Activated CD8-positive, alpha-beta memory T cell treated with anti-CD3 and anti-CD28 coated beads, Interleukin-2, amount 50 U/mL, for 24 hours (primary cell): ENCODE measurements around the gene SIK3.

Experiments used
- DNase-seq: peaks from one replicate; pipeline ENCODE4 v3.0.0-alpha.2; 2020; ENCODE audit errors: extremely low read depth

The SIK3 gene

GRCh38 chr11:116970485-116971292 lies 127.5 kb downstream of the SIK3 start:
- DNase-seq: no peak

DNA sequence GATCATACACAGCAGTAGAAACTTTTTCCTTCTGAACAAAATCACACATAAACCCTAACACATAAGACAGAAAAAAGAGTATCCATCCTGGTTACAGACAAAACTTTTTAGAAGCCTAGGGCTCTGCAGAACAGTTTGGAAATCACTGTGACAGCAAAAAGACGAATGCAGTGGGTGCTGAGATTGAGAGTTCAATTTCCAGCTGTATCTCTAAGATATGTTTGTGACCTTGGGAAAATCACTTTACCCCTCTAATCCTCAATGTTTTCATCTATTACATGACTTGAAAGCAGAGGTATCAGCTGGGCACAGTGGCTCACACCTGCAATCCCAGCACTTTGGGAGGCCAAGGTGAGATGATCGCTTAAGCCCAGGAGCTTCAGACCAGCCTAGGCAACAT lies 128.5 kb downstream of the SIK3 start:
- no peak for DNase-seq

- no peak for DNase-seq
Observed at GRCh38 chr11:116964269-116964668, 134.0 kb downstream of the SIK3 start.

GRCh38 chr11:116963813-116964212 lies 134.4 kb downstream of the SIK3 start:
- DNase-seq: no peak

DNA sequence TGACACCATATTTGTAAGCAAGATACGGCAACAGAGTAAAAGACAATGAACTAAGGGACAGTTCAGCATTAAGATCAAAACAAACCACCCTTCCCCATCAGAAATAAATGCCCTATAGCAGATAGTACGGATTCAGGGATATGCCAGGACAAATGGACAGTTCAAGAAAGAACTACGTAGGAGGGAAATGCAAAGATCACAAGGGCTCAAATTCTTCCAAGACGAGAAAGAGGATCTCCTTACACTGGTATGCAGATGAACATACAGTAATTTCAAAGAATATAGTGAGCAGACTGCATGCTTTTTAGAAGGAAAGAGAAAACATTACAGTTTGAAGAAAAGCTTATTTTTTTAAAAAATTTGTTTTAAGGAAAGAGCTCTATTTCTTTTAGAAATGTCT lies 136.1 kb downstream of the SIK3 start:
- DNase-seq: no peak

DNA sequence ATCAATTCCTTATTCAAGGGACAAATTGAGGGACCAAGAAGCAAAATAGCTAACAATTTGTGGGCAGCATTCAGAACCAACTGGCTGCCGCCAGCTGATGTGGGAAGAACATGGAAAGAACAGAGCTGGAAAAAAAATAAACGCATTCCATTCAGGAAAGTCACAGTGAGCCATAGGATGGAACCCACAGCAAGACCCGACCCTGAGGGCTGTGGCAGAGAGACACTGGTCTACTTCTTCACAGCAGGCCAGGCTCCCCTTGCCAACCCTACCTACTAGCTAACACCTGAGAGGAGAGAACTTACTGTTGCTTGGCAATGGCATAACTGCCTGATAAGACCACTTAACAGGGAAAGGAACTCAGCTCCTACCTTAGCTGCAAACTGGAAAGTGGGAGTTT lies 137.3 kb downstream of the SIK3 start:
- DNase-seq: no peak

DNA sequence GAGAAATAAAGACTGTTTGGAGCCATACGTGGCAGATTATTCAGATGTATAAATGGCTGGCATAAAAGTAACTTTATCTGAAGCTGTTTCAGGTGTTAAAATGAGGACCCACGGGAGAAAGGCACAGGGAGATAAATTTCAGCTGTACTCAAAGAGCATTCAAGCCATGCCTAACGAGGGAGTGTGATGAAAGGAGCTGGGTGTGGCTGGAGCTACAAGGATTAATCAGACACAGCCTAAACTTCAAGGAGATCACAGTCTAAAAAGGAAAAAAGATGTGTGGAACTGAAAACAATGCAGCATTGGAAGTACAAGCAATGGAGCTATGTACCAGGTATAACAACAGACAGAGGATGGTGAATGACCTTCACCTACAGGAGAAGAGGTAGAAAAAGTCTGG lies 140.0 kb downstream of the SIK3 start:
- DNase-seq: no peak

GRCh38 chr11:116955949-116956348 lies 142.3 kb downstream of the SIK3 start:
- no peak for DNase-seq

GRCh38 chr11:116955548-116955947 lies 142.7 kb downstream of the SIK3 start:
- DNase-seq: no peak

DNA sequence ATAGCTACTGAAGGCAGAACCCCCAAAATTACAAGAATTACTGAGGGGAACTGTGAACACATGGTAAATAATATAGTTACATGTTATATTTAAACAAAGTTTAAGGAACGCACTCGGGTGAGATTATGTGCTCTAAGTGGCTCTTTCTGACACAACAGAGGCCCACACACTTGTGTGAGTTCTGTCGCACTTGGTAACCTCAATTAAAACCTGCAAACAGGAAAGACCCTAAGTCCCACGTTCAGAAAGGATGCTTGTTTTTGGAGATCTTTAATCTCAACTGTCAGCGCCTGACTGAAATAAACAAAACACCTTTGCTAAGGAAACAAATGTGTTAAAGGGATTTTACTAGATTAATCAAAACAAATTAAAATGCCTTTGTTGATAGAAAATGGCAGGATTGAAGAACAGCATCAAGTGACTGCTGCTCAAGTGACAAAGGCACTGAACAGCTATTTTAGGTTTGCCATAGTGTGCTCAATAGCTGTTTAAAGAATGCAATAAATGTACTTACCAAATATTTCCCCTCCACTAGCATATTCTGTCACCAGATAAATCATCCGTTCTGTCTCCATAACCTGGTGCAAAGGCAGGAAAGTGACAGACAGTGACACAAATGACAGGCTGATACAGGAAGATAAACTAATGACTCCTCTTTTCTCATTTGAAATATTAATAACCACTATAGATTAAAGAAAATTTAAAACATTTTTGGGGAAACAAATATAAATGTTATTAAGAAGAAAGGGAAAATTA lies 144.5 kb downstream of the SIK3 start:
- no peak for DNase-seq

DNA sequence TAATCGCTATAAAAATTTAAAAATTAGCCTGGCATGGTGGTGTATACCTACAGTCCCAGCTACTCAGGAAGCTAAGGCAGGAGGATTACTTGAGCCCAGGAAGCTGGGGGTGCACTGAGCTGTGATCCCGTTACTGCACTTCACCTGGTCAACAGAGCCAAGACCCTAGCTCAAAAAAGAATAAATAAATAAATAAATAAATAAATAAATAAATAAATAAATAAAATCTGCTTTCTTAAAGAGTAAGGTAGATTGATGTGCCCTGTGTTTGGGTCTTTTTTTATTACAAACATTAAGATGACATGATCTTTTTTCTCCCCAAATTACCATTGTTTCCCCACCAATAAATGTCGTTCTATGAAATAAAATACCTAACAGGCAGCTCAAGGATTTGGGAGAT lies 146.5 kb downstream of the SIK3 start:
- DNase-seq: no peak

GRCh38 chr11:116950210-116950609 lies 148.0 kb downstream of the SIK3 start:
- DNase-seq: no peak

DNA sequence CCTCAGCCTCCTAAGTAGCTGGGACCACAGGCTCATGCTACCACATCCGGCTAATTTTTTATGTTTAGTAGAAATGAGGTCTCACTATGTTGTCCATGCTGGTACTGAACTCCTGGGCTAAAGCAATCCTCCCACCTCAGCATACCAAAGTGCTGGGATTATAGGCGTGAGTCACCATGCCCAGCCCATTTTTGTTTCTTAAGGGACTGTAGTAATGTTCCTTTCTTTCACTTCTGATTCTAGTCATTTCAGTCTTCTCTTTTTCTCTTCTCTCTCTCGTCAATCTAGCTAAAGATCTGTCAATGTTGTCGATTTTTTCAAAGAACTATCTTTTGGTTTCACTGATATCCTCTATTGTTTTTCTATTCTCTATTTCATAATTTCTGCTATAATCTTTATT lies 149.8 kb downstream of the SIK3 start:
- no peak for DNase-seq

DNA sequence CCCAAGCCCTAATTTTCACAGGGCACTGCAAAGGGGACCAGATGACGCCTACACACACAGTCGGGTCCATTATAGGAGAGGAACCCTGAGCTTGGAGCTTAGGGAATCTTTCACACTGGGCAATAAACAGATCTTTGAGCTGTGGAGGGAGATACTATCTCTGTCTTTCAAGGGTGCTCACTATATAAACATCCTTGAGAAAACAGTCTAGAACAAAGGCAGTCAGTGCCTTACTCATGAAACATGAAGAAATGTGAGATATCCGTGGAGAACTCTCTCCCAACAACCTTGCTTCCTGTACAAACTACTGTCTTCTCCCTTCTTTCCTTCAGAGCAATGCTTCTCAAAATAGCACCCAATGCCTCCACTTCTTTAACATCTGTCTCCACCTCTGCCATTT lies 151.8 kb downstream of the SIK3 start:
- DNase-seq: no peak

- DNase-seq: no peak
Observed at GRCh38 chr11:116939499-116939898, 158.7 kb downstream of the SIK3 start.

DNA sequence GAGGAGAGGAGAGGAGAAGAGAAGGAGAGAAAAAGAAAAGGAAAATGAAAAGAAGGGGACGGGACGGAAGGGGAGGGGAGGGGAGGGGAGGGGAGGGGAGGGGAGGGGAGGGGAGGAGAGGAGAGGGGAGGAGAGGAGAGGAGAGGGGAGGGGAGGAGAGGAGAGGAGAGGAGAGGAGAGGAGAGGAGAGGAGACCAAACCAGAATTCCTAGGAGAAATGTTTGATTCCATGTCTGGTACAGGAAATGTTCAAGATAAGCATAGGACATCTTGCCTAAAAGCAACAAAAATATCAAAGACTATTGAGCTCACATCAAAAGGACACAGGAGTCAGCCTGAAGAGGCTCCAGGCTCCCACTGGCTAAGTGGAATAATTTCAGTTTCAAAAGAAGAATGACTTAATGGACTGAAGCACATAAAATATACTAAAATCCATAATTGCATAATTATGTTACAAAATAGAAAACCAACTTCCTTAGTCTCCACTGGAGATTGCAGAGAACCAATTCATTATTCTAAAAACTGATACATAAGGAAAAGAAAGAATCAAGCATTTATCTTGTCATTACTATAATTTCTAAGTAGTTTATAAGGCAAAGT lies 159.7 kb downstream of the SIK3 start:
- no peak for DNase-seq

DNA sequence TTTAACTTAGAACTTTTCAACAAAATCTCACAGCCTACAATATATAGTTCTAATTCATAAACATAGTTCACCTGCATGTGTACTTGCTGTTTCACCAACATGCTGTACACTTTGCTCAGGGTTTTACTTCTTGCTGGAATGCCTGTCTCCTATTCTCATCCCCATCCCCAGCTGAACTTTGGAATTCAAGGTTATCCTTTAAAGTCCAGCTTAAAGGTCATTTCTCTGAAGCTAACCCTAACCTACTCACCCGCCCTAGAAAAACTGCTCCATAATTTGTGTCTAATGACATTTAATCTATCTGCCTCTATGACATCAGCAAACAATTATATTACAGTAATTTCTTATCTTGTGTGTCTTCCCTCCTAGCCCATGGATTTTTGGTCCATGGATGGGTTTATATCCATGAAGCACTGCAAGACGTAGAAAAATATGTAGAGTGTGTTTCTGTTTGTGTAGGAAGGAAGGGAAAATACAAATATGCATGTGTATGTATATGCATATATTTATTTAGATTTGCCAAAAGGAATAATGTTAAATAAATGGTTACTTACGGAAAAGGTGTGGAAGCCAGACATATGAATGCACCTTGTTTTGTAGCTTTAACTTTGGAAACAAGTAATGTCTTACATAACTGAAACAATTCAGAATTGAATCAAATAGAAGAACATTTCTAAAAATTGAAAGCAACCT lies 161.3 kb downstream of the SIK3 start:
- DNase-seq: no peak

DNA sequence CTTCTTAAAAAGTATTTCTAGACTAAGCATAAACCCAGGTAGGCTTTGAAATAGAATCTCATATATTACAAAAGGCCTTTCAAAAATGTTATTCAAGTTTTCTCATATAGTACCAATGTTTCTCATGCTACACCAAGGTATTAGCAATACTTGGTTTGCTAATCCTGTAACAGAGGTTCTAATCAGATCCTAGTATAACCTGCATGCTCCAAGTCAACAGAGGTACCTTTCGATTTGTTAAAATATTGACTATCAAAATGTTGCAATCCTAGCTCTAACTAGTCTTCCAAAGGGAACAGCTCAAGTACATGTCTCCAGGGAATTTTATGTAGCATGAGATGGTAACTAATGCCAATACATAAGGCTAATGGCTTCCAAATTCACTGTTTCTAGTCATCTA lies 162.7 kb downstream of the SIK3 start:
- DNase-seq: no peak

DNA sequence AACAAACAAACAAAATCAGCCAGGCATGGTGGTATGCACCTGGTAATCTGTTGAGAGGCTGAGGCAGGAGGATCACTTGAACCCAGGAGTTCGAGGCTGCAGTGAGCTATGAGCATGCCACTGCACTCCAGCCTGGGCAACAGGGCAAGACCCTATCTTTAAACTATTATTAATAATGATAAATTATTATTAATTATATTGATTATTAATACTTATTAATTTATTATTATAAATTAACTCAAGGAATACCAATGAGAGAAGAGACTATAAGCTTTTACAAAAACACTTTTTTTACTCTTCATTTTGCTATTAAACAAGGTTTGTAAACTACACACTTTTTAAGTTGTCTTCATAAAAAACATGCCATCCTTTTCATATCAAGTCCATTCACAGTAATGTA lies 163.1 kb downstream of the SIK3 start:
- DNase-seq: no peak

DNA sequence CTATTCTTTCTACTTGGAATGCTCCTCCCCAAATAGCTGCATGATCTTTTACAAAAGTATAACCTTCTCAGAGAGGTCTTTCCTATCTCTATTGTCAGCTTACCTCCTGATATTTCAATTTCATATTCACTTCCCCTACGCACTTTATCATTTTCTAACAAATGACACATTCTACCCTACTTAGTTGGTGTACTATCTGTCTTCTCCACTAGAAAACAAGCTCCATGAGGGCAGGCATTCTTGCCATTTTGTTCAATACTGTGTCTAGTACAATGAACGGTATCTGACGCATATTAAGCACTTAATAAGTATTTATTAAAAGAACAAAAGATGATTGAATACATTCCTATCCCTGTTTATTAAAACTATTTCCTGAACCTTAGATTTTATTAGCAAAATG lies 164.3 kb downstream of the SIK3 start:
- no peak for DNase-seq

DNA sequence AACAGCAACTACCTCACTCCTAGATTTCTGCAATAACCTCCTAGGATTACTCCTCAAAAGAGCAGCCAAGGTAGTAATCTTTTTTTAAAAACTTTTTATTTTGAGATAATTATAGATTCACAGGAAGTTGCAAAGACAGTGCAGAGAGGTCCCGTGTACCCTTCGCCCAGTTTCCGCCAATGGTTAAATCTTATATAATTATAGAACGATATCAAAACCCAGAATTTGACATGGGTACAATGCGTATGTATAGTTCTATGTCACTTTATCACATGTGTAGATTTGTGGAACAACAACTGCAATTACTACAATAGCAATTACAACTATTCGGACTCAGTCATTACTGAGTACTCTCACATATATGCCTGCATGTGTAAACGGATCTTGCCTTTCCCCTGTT lies 166.0 kb downstream of the SIK3 start:
- DNase-seq: no peak

- DNase-seq: no peak
Observed at GRCh38 chr11:116931206-116931953, 166.8 kb downstream of the SIK3 start.
